DOHH2 (cell line): ENCODE measurements around the gene WDR35.

Experiments
- H3F3A ChIP-seq: fragments of 200-600 bp; sonication (generic), shearing (Covaris generic); 2 replicates; pipeline ENCODE4 v1.6.0; 2016; ENCODE audit warnings: antibody characterized with exemption, mild to moderate bottlenecking; ENCODE audit not compliant: control insufficient read depth, insufficient read depth
- H3K27ac ChIP-seq: fragments of 200-600 bp; sonication (generic); 2 replicates; pipeline ENCODE4 v1.5.1; 2014; ENCODE audit warnings: low read depth, mild to moderate bottlenecking, low read length, moderate library complexity
- H3K27me3 ChIP-seq: fragments of 200-600 bp; sonication (generic); 2 replicates; pipeline ENCODE4 v1.6.1; 2014; ENCODE audit warnings: mild to moderate bottlenecking, low read length, mixed read lengths; ENCODE audit not compliant: control insufficient read depth
- H3K36me3 ChIP-seq: fragments of 200-600 bp; sonication (generic); 2 replicates; pipeline ENCODE4 v1.6.1; 2014; ENCODE audit warnings: mild to moderate bottlenecking, low read length, moderate library complexity, mixed read lengths; ENCODE audit not compliant: control insufficient read depth
- H3K4me1 ChIP-seq: fragments of 200-600 bp; sonication (generic); 2 replicates; pipeline ENCODE4 v1.6.1; 2014; ENCODE audit warnings: mild to moderate bottlenecking, low read length, mixed read lengths; ENCODE audit not compliant: control insufficient read depth
- H3K4me2 ChIP-seq: fragments of 200-600 bp; sonication (generic); 2 replicates; pipeline ENCODE4 v1.6.0; 2014; ENCODE audit warnings: mild to moderate bottlenecking, low read length, moderate library complexity
- H3K4me3 ChIP-seq: fragments of 200-600 bp; sonication (generic); 2 replicates; pipeline ENCODE4 v1.5.1; 2014; ENCODE audit warnings: mild to moderate bottlenecking, low read length, mixed read lengths
- H3K79me2 ChIP-seq: fragments of 200-600 bp; sonication (generic); 2 replicates; pipeline ENCODE4 v1.6.1; 2014; ENCODE audit warnings: mild to moderate bottlenecking, low read length, mixed read lengths; ENCODE audit not compliant: control insufficient read depth
- H3K9me2 ChIP-seq: fragments of 200-600 bp; sonication (generic); replicated peaks from 2 replicates; pipeline ENCODE4 v1.6.1; 2014; ENCODE audit warnings: mild to moderate bottlenecking, low read length, mixed read lengths; ENCODE audit not compliant: control insufficient read depth
- H3K9me3 ChIP-seq: fragments of 200-600 bp; sonication (generic); 2 replicates; pipeline ENCODE4 v1.6.1; 2014; ENCODE audit warnings: antibody characterized with exemption, low read length, mixed read lengths; ENCODE audit not compliant: control insufficient read depth, insufficient read depth
- H4K20me1 ChIP-seq: fragments of 200-600 bp; sonication (generic); 2 replicates; pipeline ENCODE4 v1.6.0; 2014; ENCODE audit warnings: low read depth, mild to moderate bottlenecking, antibody characterized with exemption, low read length, moderate library complexity; ENCODE audit not compliant: control insufficient read depth, insufficient read depth
- CTCF ChIP-seq: fragments of 200-600 bp; sonication (generic); IDR thresholded peaks from one replicate; pipeline ENCODE4 v1.5.1; 2014; ENCODE audit warnings: antibody characterized with exemption, mild to moderate bottlenecking, low read depth, low read length; ENCODE audit not compliant: poor library complexity, severe bottlenecking
- EZH2phosphoT487 ChIP-seq: fragments of 200-600 bp; sonication (generic); IDR thresholded peaks from 2 replicates; pipeline ENCODE4 v1.6.1; 2017; ENCODE audit warnings: borderline replicate concordance, mild to moderate bottlenecking, antibody characterized with exemption, low read length, moderate library complexity, mixed read lengths

The WDR35 gene

GRCh38 chr2:20027705-20028434 is 38.0 kb upstream of the WDR35 start:
- H3K4me3 ChIP-seq, result no peak overlapping the region
- no peaks in the 10 kb centered on the region for H4K20me1 ChIP-seq
- TF ChIP-seq CTCF (no peak), EZH2phosphoT487 (no peak)
- no peaks in the 10 kb centered on the region for H3K9me2 ChIP-seq
- H3K27me3 ChIP-seq, result no peaks in the 10 kb centered on the region
- H3K4me2 ChIP-seq, result no peak overlapping the region
- H3K36me3 ChIP-seq, result peaks cover 42% of the 10 kb centered on the region
- H3K9me3 ChIP-seq, result no peaks in the 10 kb centered on the region
- H3K79me2 ChIP-seq, result no peaks in the 10 kb centered on the region
- no peak overlapping the region for H3K27ac ChIP-seq
- no peaks in the 10 kb centered on the region for H3K4me1 ChIP-seq
- no peaks in the 10 kb centered on the region for H3F3A ChIP-seq

GRCh38 chr2:20027260-20027677 is 37.4 kb upstream of the WDR35 start:
- peaks cover 36% of the 10 kb centered on the region for H3K36me3 ChIP-seq
- no peaks in the 10 kb centered on the region for H3K9me3 ChIP-seq
- no peak for TF ChIP-seq CTCF
- TF ChIP-seq EZH2phosphoT487, result no peak
- H3K9me2 ChIP-seq, result no peaks in the 10 kb centered on the region
- no peaks in the 10 kb centered on the region for H3K4me1 ChIP-seq
- H3K4me3 ChIP-seq, result no peak overlapping the region
- H3K79me2 ChIP-seq, result no peaks in the 10 kb centered on the region
- H3F3A ChIP-seq, result no peaks in the 10 kb centered on the region
- H3K27me3 ChIP-seq, result no peaks in the 10 kb centered on the region
- H3K27ac ChIP-seq, result no peak overlapping the region
- no peaks in the 10 kb centered on the region for H4K20me1 ChIP-seq
- no peak overlapping the region for H3K4me2 ChIP-seq

- H3K79me2 ChIP-seq, result no peaks in the 10 kb centered on the region
- H3K27me3 ChIP-seq, result no peaks in the 10 kb centered on the region
- TF ChIP-seq EZH2phosphoT487 (no peak), CTCF (no peak)
- no peak overlapping the region for H3K4me2 ChIP-seq
- H3K9me2 ChIP-seq, result no peaks in the 10 kb centered on the region
- H3K4me3 ChIP-seq, result no peak overlapping the region
- no peak overlapping the region for H3K27ac ChIP-seq
- peaks cover 16% of the 10 kb centered on the region for H3K36me3 ChIP-seq
- peaks cover 14% of the 10 kb centered on the region for H3K9me3 ChIP-seq
- no peaks in the 10 kb centered on the region for H3F3A ChIP-seq
- no peaks in the 10 kb centered on the region for H4K20me1 ChIP-seq
- H3K4me1 ChIP-seq, result peaks cover 5% of the 10 kb centered on the region
Measured at GRCh38 chr2:20025065-20025786, 35.3 kb upstream of the WDR35 start.
